Stimulated activated CD4-positive, alpha-beta T cell treated with anti-CD3 and anti-CD28 coated beads, TNF-alpha, amount 100 ng/mL, for 24 hours (primary cell): ENCODE measurements around the gene GAR1.
A peak's percentile ranks its signal among the peaks of the same experiment; 100 is the strongest.
"Not testable (repeated sequence)": the region's sequence is repeated elsewhere in the genome, so short reads cannot be mapped to it uniquely, and the experiment has no call there.

Experiments
- DNase-seq, 3 experiments: peaks; one replicate each; pipeline ENCODE4 v3.0.0-alpha.2; 2020; ENCODE audit warnings: low read depth in 3 of 3

The GAR1 gene

GRCh38 chr4:109815151-109816081, at the start of gene GAR1:
Gene GAR1 (plus strand): TSS chr4:109815762. CDS start chr4:109816165, 403 bp downstream.
- peak; percentile 79 to 90 (median 82) for DNase-seq

DNA sequence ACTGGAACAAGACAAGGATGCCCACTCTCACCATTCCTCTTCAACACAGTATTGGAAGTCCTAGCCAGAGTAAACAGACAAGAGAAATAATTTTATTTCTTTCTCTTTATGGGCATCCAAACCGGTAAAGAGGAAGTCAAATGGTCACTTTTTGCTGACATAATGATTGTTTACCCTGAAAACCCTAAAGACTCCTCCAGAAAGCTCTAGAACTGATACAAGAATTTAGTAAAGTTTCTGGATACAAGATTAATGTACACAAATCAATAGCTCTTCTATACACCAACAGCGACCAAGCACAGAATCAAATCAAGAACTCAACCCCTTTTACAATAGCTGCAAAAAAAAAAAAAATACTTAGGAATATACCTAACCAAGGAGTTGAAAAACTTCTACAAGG, 33.5 kb upstream of the GAR1 start:
- DNase-seq: not testable (repeated sequence)

DNA sequence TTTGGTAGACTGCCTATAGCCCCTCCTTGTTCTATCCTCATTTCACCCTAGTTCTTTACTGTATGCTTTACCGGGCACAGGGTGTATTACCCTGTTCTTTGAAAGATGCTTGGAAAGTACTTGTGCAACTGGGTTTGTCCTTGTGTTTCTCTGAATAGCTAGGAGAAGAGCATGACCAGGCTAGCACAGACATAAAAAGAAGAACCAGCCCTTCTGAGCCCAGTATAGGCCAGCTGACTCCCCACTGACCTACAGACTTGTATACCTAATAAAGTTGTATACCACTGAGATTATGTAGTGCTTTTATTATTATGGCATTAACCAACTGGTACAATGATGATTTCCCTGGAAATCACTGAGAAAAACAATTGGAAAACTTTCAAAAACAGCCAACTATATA, 28.7 kb upstream of the GAR1 start:
- no peak for DNase-seq

DNA sequence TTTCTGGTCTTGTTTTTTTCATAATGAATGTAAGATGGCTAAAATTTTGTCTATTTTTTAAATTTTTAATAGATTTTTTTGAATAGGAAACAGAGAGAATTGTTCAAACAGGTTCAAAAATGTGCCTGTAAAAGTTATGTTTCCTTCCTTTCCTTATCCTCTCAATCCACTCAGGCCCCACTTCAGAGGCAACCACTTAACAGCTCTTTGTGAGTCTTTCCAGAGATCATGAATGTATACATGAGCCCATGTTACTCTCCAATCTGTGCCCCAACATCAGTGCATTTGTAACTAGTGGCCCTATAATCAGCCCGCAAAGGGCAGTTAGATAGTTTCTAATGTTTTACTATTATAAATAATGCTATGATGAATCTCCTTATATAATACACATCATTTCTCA, 27.8 kb upstream of the GAR1 start:
- no peak for DNase-seq

DNA sequence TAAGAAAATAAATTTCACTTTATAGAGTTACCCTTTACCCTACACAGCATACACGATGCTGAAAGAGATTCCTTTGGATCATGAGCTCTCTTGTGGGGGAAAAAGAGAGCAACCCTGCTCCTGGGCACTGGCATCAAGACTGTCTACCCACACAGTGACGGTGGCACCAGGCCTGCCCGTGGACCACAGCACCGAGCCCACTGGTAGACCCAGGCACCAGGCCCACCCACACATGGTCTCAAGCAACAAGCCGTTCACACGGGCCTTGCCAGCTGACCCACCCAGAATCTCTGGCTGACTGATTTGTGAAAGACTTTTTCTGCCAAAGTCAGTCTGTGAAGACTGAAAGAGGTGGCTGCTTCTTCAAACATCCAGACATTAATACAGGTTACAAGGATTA, 20.5 kb upstream of the GAR1 start:
- no peak for DNase-seq

- DNase-seq: no peak
Measured at GRCh38 chr4:109798866-109799265, 16.7 kb upstream of the GAR1 start.

DNA sequence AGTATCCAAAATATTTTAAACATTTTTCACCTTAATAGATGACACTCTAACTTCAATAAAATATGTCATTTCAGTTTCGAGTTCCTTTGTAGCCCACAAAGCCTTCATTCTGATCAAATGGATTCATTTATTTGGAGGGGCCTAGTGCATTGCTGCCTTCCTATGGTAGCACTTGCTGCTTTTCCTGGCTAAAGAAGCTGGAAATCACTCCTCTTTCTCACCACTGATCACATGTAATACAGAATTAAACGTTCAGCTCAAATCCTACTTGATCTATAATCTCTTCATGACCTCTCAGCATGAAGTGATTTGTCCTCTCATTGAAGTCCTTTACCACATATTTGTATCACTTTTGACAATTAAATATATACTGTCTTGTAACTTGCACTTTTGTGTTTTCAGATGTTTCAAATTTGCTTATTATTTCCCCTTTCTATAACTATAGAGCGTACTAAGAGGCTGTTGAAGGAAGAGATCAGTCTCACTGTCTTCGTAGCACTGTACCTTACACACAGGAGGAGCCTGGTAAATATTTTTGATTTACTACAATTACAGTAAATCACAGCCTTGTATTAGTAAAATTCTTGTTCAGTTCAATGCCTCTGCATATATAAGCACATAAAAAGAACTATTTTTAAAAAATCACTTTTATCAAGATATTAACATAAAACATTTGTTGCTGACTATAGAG, 14.3 kb upstream of the GAR1 start:
- no peak for DNase-seq

DNA sequence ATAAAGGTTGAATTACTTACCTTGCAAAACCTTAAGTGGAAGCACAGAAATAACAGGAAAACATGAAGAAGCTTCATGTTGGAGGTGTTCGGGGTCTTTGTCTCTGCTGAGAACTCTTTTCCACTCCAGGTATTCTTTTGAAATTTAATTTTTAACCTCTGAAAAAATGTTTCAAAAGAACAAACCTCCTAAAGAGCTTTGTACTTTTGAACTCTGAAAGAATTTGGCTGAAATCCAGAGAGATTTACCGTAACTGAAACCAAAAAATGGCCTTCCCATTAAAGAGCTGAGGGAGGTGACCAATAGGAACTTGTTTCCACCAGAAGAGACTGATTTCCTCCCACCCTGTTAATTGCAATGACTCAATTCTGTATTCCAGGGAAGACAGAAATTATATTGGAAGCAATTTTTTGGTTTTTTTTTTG, 13.7 kb upstream of the GAR1 start, which contains the start of gene CFI:
TSS of gene CFI (minus strand) at position 105 of the 425 bp plus-strand sequence. CDS start at position 77, 28 bp downstream.
- no peak for DNase-seq

DNA sequence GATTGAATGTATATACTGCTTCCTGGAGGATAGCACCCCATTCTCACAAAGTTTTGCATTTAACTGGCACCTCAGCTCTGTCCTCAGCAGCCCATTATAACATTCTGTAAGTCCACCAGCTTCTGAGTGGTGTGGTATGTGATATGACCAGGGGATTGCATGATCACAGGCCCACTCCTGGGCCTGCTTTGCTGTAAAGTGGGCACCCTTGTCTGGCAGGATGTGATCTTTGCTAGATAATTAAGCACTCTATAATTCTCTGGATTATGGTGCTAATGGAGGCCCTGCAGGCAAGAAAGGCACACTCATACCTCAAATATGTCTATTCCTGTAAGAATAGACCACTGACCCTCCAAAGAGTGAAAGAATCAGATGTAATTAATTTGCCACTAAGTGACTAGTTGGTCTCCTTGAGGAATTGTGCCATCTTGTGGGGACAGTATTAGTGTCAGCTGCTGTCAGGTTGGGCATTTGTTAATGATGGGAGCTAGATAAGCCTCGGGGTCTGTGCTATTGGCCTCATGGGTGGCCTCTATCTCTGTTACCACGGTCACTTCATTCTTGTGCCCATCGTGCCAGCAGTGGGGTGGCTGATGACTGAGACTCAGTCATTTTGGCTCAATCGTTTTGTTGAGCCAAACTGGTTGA, 11.5 kb upstream of the GAR1 start:
- DNase-seq: no peak

- DNase-seq: no peak
Measured at GRCh38 chr4:109809655-109810054, 5.9 kb upstream of the GAR1 start.

DNA sequence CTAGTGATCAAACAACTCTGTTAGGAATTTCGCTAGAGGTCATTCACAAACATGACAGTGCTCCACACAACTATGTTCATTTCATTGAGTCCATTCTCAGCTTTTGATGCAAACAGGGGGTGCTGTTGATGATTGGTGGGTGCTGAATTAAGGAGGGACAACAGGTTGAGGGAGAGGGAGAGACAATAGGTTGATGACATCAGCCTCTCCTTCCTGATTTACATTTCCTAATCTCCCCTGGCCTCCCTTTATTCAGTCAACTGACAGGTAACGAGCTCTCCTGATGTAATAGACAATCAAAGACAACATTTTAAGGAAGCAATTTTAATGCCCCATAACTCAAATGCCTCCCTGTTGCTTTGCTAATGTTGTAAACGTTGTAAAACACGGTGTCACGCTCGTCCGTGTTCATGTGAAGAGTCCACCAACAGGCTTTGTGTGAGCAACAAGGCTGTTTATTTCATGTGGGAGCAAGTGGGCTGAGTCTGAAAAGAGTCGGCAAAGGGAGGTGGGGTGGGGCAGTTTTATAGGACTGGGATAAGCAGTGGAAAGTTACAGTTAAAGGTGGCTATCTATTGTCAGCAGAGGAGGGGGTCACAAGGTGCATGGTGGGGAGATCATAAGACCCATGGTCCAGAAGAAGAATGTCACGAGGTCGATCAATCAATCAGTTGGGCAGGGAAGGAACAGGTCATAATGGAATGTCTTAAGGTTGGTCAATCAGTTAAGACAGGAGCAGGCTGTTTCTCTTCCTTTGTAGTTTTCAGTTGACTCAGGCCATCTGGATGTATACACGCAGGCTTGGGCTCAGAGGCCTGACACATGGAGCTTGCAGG, 4.8 kb upstream of the GAR1 start:
- DNase-seq: no peak

DNA sequence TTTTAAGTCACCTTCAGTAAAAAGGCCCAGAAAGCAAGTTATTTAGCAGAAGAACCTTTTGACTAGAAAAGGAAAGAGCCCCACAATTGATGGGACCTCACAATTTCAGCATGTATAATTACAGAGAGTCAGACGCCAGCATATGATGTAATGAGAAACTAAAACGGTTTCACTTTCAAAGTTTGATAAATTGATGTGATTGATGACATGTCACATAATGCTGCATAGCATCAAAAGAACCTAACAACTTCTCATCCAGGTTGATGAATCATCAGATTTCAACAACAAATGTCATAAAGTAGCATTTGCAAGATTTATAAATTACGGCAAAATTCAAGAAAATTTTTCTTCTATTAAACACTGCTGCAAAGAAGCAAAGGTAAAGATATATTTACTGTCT, 3.9 kb upstream of the GAR1 start:
- no peak for DNase-seq

DNA sequence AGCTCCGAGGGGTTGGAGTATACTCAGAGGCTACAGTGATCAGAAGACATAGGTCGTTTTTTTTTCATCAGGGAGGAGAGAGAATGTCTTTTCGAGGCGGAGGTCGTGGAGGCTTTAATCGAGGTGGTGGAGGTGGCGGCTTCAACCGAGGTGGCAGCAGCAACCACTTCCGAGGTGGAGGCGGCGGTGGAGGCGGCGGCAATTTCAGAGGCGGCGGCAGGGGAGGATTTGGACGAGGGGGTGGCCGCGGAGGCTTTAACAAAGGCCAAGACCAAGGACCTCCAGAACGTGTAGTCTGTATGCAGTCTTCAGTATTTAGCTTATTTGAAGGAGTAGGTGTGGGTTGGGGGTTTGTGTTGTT, 500 bp downstream of the GAR1 start:
- peak in 2 of 3 experiments; percentile 11 to 38 for DNase-seq

- no peak for DNase-seq
Measured at GRCh38 chr4:109816894-109817293, 1.3 kb downstream of the GAR1 start.

DNA sequence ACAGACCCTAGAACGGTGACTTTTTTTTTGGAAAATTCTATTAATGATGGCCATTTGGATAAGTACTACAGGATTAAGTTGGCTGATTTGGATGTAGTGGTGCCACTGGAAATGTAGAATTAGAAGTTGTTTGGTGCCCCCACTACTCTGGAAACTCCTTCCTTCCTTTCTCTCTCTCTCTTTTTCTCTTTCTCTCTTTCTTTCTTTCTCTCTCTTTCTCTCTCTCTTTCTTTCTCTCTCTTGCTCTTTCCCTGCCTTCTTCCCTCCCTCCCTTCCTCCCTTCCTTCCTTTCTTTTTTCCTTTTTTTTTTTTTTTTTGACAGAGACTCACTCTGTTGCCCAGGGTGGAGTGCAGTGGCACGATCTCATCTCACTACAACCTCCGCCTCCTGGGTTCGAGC, 2.7 kb downstream of the GAR1 start:
- no peak for DNase-seq

GRCh38 chr4:109820563-109820962, 5.0 kb downstream of the GAR1 start:
- no peak for DNase-seq

GRCh38 chr4:109821185-109821584, 5.6 kb downstream of the GAR1 start:
- DNase-seq: no peak

- no peak for DNase-seq
Measured at GRCh38 chr4:109826719-109827118, 11.2 kb downstream of the GAR1 start.

DNA sequence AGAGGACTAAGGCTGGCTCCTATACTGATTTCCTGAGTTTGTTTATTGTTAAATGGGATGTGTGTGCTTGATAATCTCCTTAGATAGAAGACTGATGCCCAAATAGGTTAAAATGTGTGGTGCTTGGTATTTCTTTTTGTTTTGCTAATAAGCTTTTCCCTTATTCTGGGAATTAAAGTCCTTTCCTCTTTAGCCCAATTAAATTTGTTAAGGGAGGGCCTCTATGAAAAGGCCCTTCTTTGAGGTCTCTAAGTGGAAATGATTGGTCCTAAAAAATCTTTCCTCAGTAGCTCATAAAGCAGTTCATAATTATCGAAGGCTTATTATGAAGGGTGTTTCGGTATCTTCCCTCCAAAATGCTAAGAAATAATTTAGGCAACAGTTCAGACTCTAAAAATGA, 12.1 kb downstream of the GAR1 start, which contains the start of gene RRH:
TSS of gene RRH (plus strand) at position 301 of the 400 bp plus-strand sequence. CDS start at position 357, 56 bp downstream.
- DNase-seq: no peak

- no peak for DNase-seq
Measured at GRCh38 chr4:109833756-109834155, 18.2 kb downstream of the GAR1 start.

- no peak for DNase-seq
Measured at GRCh38 chr4:109836985-109837384, 21.4 kb downstream of the GAR1 start.
